HCT116 (cell line): ENCODE results near the gene C1QTNF2. TPM values are rescaled to one million over a fixed set of nuclear protein-coding genes. Genes with fewer than 3 reads are reported as not detected.

ENCODE experiments used
- ATAC-seq: fragments of 200-7000 bp; cut with Tn5 transposase; 2 replicates; pipeline ENCODE4 v1.9.1; 2020; ENCODE audit warnings: mild to moderate bottlenecking, moderate library complexity
- BruUV-seq: library from RNA; stranded (reverse); fragments of 400-500 nt; replicated peaks from 2 replicates; lab custom pipeline; 2021; lab: Mats Ljungman, UMichigan
- CTCF ChIA-PET: fragments of 300-600 bp; sonication (Branson Sonifier 250); formaldehyde crosslinking; loops from one replicate; lab custom pipeline; 2021; ENCODE audit warnings: antibody characterized with exemption; lab: Charles Lee
- POLR2A ChIA-PET: fragments of 300-600, 350-600 bp; sonication (Branson Sonifier 250); formaldehyde crosslinking; loops from one replicate; lab custom pipeline; 2021; ENCODE audit warnings: antibody characterized with exemption; lab: Charles Lee
- RAD21 ChIA-PET, 2 experiments: fragments of 300-600 bp; sonication (Branson Sonifier 250); formaldehyde crosslinking; loops; one replicate each; lab custom pipeline; 2023; ENCODE audit warnings: low total read pairs in 2 of 2; ENCODE audit not compliant: uncharacterized antibody in 2 of 2, unreplicated experiment in 2 of 2, low non-redundant PET in 1 of 2; lab: Charles Lee
- DNase-seq: peaks from one replicate; pipeline ENCODE4 v3.0.0-alpha.2; 2010; ENCODE audit warnings: low read depth, low spot score
- H2AFZ ChIP-seq: fragments of 200-600 bp; shearing (Covaris generic), sonication (generic); 2 replicates; pipeline ENCODE4 v1.6.1; 2017; ENCODE audit warnings: low read depth, mixed run types, mixed read lengths, antibody characterized with exemption, low read length; ENCODE audit not compliant: poor library complexity, severe bottlenecking
- H3K27ac ChIP-seq: 2 replicates; pipeline ENCODE4 v1.5.1; 2012; ENCODE audit warnings: low read depth, low read length
- H3K27me3 ChIP-seq: fragments of 200-600 bp; sonication (generic); 2 replicates; pipeline ENCODE4 v1.6.1; 2016; ENCODE audit warnings: mixed run types, low read length, mixed read lengths; ENCODE audit not compliant: insufficient read depth
- H3K36me3 ChIP-seq, 2 experiments: fragments of 200-500 bp in 1 of 2; fragments of 200-600 bp in 1 of 2; sonication (Bioruptor generic) in 1 of 2; sonication (generic) in 1 of 2; 2 replicates each; pipeline versions ENCODE4 v1.5.1 to v1.6.1; 2014 to 2016; ENCODE audit warnings: low read length in 2 of 2, inconsistent platforms in 1 of 2, mixed read lengths in 1 of 2, mixed run types in 1 of 2; ENCODE audit not compliant: insufficient read depth in 2 of 2, control insufficient read depth in 1 of 2
- H3K4me1 ChIP-seq, 2 experiments: fragments of 200-600 bp in 1 of 2; sonication (generic) in 1 of 2; 2 replicates each; pipeline versions ENCODE4 v1.5.1 to v1.6.1; 2012 to 2017; ENCODE audit warnings: low read length in 2 of 2, inconsistent platforms in 1 of 2, mild to moderate bottlenecking in 1 of 2, mixed read lengths in 1 of 2, mixed run types in 1 of 2, moderate library complexity in 1 of 2; ENCODE audit not compliant: insufficient read depth in 2 of 2, control insufficient read depth in 1 of 2
- H3K4me2 ChIP-seq: fragments of 200-600 bp; sonication (generic); 2 replicates; pipeline ENCODE4 v1.6.1; 2017; ENCODE audit warnings: mixed run types, low read length, mixed read lengths
- H3K4me3 ChIP-seq, 2 experiments: fragments of 200-600 bp in 1 of 2; sonication (generic) in 1 of 2; replicated peaks in 1 of 2; 2 replicates each; pipeline ENCODE4 v1.5.1; 2011 to 2016; ENCODE audit warnings: low read length in 2 of 2, control low read depth in 1 of 2, low read depth in 1 of 2, mild to moderate bottlenecking in 1 of 2, mixed read lengths in 1 of 2, mixed run types in 1 of 2
- H3K79me2 ChIP-seq: fragments of 200-600 bp; sonication (generic); 2 replicates; pipeline ENCODE4 v1.6.1; 2017; ENCODE audit warnings: mild to moderate bottlenecking, mixed run types, low read length, moderate library complexity, mixed read lengths; ENCODE audit not compliant: insufficient read depth
- H3K9ac ChIP-seq: fragments of 200-600 bp; sonication (generic); 2 replicates; pipeline ENCODE4 v1.6.1; 2016; ENCODE audit warnings: low read length, mixed read lengths
- H3K9me2 ChIP-seq: fragments of 200-600 bp; sonication (generic), shearing (Covaris generic); 2 replicates; pipeline ENCODE4 v1.6.1; 2017; ENCODE audit warnings: mixed run types, mild to moderate bottlenecking, moderate library complexity; ENCODE audit not compliant: insufficient read depth
- H3K9me3 ChIP-seq, 2 experiments: fragments of 200-500 bp in 1 of 2; fragments of 200-600 bp in 1 of 2; sonication (Bioruptor generic) in 1 of 2; sonication (generic) in 1 of 2; 2 replicates each; pipeline ENCODE4 v1.6.1; 2014 to 2017; ENCODE audit warnings: low read length in 2 of 2, mixed read lengths in 2 of 2, inconsistent platforms in 1 of 2, low read depth in 1 of 2, mild to moderate bottlenecking in 1 of 2, mixed run types in 1 of 2, moderate library complexity in 1 of 2; ENCODE audit not compliant: control insufficient read depth in 1 of 2, insufficient read depth in 1 of 2
- H4K20me1 ChIP-seq: fragments of 200-600 bp; sonication (generic), shearing (Covaris generic); 2 replicates; pipeline ENCODE4 v1.6.1; 2017; ENCODE audit warnings: mixed run types, mild to moderate bottlenecking, moderate library complexity; ENCODE audit not compliant: insufficient read depth
- CBX3 ChIP-seq: IDR thresholded peaks from 2 replicates; pipeline ENCODE4 v1.6.1; 2012; ENCODE audit warnings: low read depth
- CEBPB ChIP-seq: IDR thresholded peaks from 2 replicates; pipeline ENCODE4 v1.6.1; 2012; ENCODE audit warnings: low read depth
- ELF1 ChIP-seq: IDR thresholded peaks from 2 replicates; pipeline ENCODE4 v1.6.1; 2012; ENCODE audit warnings: low read depth, borderline replicate concordance
- POLR2AphosphoS5 ChIP-seq: IDR thresholded peaks from 2 replicates; pipeline ENCODE4 v1.6.1; 2011; ENCODE audit warnings: mild to moderate bottlenecking, low read depth, low read length, moderate library complexity
- RAD21 ChIP-seq: IDR thresholded peaks from 2 replicates; pipeline ENCODE4 v1.6.1; 2012; ENCODE audit warnings: low read depth, mild to moderate bottlenecking
- SIN3A ChIP-seq: IDR thresholded peaks from 2 replicates; pipeline ENCODE4 v1.6.1; 2012; ENCODE audit warnings: low read depth
- ZNF274 ChIP-seq: fragments of 200-500 bp; sonication (Bioruptor generic); IDR thresholded peaks from 2 replicates; pipeline ENCODE4 v1.6.1; 2014; ENCODE audit warnings: mild to moderate bottlenecking, low read depth, low read length, inconsistent platforms
- intact Hi-C: fragments of 100-400 bp; cut with micrococcal nuclease; formaldehyde crosslinking; loops from 2 replicates; pipeline ENCODE4 v1.10.0; 2022
- total RNA-seq: library from RNA; stranded (reverse); gene quantifications from one replicate; pipeline ENCODE4 v1.2.1, GENCODE V29; 2021; ENCODE audit not compliant: unreplicated experiment
- TF ChIP-seq, protein P1 (sequence below): IDR thresholded peaks from 2 replicates; pipeline ENCODE4 v1.6.1; 2012
- TF ChIP-seq, protein P2 (sequence below): IDR thresholded peaks from 2 replicates; pipeline ENCODE4 v1.6.1; 2012
- TF ChIP-seq, protein P3 (sequence below): IDR thresholded peaks from 2 replicates; pipeline ENCODE4 v1.6.1; 2011; ENCODE audit warnings: mild to moderate bottlenecking, low read length, moderate library complexity; ENCODE audit not compliant: insufficient replicate concordance; ENCODE audit errors: extremely low read depth

The C1QTNF2 gene
- total RNA-seq, 1 experiment from 2014 or later = 0.15 TPM

DNA sequence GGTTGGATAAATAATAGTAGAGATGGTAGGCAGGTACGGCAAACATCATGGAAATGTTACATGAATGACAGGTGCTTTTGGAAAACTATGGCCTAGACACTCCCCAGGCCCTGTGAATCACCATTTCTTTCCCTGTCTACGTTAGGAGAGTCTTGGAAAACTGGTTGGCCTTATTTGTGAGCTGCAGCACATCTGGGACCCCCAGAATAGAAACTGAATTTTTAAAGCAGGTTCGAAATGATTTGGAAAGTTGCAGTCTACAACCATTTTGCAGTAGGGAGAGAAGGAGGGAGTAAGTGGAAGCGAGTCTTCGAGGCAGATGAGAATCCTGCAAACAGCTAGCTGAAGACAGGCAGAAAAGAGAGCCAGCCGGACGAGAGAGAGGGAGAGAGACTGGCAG lies 13.0 kb downstream of the C1QTNF2 start:
- no TSS peak for BruUV-seq
- no peaks in the 10 kb centered on the region for H3K4me1 ChIP-seq
- DNase-seq (no peak), ATAC-seq (no peak)
- no peaks in the 10 kb centered on the region for H3K36me3 ChIP-seq
- H3K4me3 ChIP-seq = no peak overlapping the region
- no peaks in the 10 kb centered on the region for H3K9me2 ChIP-seq
- H3K4me2 ChIP-seq = no peak overlapping the region
- ChIA-PET CTCF (interaction anchor here (1.1 kb wide), 2 partner anchors 12 to 34 kb away, joined by 3 read pairs; no protein-coding TSS in a partner anchor), POLR2A (no interaction called here), RAD21 (no interaction called here)
- H3K9me3 ChIP-seq = no peaks in the 10 kb centered on the region
- H4K20me1 ChIP-seq = no peaks in the 10 kb centered on the region
- H2AFZ ChIP-seq = no peak overlapping the region
- intact Hi-C loops = no loop called here
- H3K27me3 ChIP-seq = no peaks in the 10 kb centered on the region
- no peak overlapping the region for H3K27ac ChIP-seq
- no peaks in the 10 kb centered on the region for H3K79me2 ChIP-seq
- TF ChIP-seq, protein P1, sequence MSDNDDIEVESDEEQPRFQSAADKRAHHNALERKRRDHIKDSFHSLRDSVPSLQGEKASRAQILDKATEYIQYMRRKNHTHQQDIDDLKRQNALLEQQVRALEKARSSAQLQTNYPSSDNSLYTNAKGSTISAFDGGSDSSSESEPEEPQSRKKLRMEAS = no peak
- TF ChIP-seq SIN3A = no peak
- TF ChIP-seq RAD21 = no peak
- TF ChIP-seq, protein P2, sequence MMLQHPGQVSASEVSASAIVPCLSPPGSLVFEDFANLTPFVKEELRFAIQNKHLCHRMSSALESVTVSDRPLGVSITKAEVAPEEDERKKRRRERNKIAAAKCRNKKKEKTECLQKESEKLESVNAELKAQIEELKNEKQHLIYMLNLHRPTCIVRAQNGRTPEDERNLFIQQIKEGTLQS = no peak
- TF ChIP-seq ZNF274 = no peak
- TF ChIP-seq CEBPB = no peak
- TF ChIP-seq ELF1 = no peak
- no peak for TF ChIP-seq POLR2AphosphoS5
- TF ChIP-seq CBX3 = no peak
- TF ChIP-seq, protein P3, sequence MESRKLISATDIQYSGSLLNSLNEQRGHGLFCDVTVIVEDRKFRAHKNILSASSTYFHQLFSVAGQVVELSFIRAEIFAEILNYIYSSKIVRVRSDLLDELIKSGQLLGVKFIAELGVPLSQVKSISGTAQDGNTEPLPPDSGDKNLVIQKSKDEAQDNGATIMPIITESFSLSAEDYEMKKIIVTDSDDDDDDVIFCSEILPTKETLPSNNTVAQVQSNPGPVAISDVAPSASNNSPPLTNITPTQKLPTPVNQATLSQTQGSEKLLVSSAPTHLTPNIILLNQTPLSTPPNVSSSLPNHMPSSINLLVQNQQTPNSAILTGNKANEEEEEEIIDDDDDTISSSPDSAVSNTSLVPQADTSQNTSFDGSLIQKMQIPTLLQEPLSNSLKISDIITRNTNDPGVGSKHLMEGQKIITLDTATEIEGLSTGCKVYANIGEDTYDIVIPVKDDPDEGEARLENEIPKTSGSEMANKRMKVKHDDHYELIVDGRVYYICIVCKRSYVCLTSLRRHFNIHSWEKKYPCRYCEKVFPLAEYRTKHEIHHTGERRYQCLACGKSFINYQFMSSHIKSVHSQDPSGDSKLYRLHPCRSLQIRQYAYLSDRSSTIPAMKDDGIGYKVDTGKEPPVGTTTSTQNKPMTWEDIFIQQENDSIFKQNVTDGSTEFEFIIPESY = no peak
- TF ChIP-seq, all 23 proteins: peak for 0
- no peak overlapping the region for H3K9ac ChIP-seq
